ENCODE measurements around the gene MECP2. TPM values are rescaled to one million over a fixed set of nuclear protein-coding genes. Genes with fewer than 3 reads are reported as not detected.

Gene MECP2
- total RNA-seq, 1 experiment from 2014 or later: 69.9 TPM

DNA sequence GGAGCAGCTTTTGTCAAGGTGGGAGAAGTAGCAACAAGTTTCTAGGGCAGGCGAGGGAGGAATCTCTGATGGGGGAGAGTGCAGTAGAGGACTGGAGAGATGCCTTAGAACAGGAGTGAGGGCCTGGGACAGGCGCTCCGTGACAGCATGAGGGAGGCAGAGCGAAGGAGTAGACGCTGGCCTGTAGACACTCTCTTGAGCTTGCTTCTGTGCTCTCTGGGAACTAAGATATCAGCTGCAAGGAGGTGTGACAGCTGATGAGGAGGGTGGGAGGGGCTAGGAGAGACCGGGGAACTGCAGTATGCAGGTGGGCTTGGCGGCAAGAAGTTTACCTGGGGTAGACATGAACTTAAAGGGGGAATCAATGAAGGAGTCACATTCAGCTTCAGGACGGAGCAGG, 35.7 kb downstream of the MECP2 start:
- Mint-ChIP-seq H3K27ac (ENCODE audit: unreplicated experiment) (peak overlapping the region; percentile 47), H3K36me3 (ENCODE audit: insufficient read depth, unreplicated experiment) (peaks cover 36% of the 10 kb centered on the region), H3K9me3 (ENCODE audit: low read depth, unreplicated experiment) (no peaks in the 10 kb centered on the region), H3K4me3 (ENCODE audit: low read depth, unreplicated experiment) (no peak overlapping the region), H3K4me1 (ENCODE audit: low read depth, unreplicated experiment) (peaks cover 54% of the 10 kb centered on the region), H3K27me3 (ENCODE audit: unreplicated experiment) (no peaks in the 10 kb centered on the region)
- no peak for TF ChIP-seq CTCF (IDR thresholded peaks at IDR 0.05; ENCODE audit: unreplicated experiment)
- CTCF ChIA-PET: no interaction called here
- DNase-seq: no peak
- no TSS peak for BruUV-seq (replicated peaks)
- intact Hi-C loops (cut with micrococcal nuclease; ENCODE audit: unreplicated experiment): no loop called here

DNA sequence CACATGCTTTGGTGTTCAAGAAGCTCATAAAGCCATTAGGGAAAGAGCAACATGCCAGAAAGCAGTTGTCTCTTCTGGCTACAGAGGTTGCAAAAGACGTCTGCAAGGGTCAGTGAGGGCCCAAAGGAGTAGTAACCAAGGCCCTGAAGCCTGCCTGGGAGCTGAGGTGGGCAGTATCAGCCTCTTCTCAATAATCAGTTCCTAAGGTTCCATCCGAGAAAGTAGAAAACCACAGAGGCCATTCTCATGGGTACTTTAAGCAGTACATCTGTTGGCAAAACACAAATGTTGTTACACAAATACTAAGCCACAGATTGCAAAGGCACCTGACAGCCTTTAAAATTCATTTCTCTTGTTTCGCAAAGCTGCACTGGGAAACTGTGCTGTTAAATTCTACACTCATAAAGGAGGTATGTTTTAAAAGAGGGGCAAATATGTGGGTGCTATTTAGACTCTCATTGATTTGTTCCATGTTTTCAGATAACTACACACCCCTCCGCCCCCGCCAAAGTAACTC, 37.7 kb downstream of the MECP2 start:
- no TSS peak for BruUV-seq (replicated peaks)
- Mint-ChIP-seq H3K27me3 (ENCODE audit: unreplicated experiment) (no peaks in the 10 kb centered on the region), H3K4me3 (ENCODE audit: low read depth, unreplicated experiment) (no peak overlapping the region), H3K9me3 (ENCODE audit: low read depth, unreplicated experiment) (no peaks in the 10 kb centered on the region), H3K36me3 (ENCODE audit: insufficient read depth, unreplicated experiment) (peaks cover 43% of the 10 kb centered on the region), H3K27ac (ENCODE audit: unreplicated experiment) (no peak overlapping the region), H3K4me1 (ENCODE audit: low read depth, unreplicated experiment) (peaks cover 50% of the 10 kb centered on the region)
- CTCF ChIA-PET: no interaction called here
- no peak for DNase-seq
- intact Hi-C loops (cut with micrococcal nuclease; ENCODE audit: unreplicated experiment): no loop called here
- TF ChIP-seq CTCF (IDR thresholded peaks at IDR 0.05; ENCODE audit: unreplicated experiment): no peak

DNA sequence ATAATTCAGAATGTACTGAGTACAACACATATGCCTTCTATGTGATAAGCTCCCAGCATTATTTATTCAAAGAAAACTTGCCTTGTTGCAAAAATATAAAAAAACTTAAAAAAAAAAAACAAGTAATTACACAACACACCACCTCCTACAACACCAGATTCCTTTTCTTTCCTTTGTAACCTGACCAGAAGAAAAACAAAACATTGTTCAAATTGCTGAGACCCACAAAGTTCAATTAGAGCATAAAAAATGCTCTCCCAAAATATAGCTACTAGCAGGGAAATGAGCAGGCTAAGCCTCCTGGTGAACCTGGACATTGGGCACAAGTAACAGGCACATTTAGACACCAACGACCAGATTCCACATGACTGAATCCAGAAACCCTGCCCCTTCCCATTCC, 38.3 kb downstream of the MECP2 start:
- intact Hi-C loops (cut with micrococcal nuclease; ENCODE audit: unreplicated experiment): no loop called here
- no TSS peak for BruUV-seq (replicated peaks)
- CTCF ChIA-PET: no interaction called here
- Mint-ChIP-seq H3K9me3 (ENCODE audit: low read depth, unreplicated experiment) (no peaks in the 10 kb centered on the region), H3K27ac (ENCODE audit: unreplicated experiment) (no peak overlapping the region), H3K27me3 (ENCODE audit: unreplicated experiment) (no peaks in the 10 kb centered on the region), H3K4me3 (ENCODE audit: low read depth, unreplicated experiment) (no peak overlapping the region), H3K36me3 (ENCODE audit: insufficient read depth, unreplicated experiment) (peaks cover 43% of the 10 kb centered on the region), H3K4me1 (ENCODE audit: low read depth, unreplicated experiment) (peaks cover 50% of the 10 kb centered on the region)
- no peak for TF ChIP-seq CTCF (IDR thresholded peaks at IDR 0.05; ENCODE audit: unreplicated experiment)
- no peak for DNase-seq

DNA sequence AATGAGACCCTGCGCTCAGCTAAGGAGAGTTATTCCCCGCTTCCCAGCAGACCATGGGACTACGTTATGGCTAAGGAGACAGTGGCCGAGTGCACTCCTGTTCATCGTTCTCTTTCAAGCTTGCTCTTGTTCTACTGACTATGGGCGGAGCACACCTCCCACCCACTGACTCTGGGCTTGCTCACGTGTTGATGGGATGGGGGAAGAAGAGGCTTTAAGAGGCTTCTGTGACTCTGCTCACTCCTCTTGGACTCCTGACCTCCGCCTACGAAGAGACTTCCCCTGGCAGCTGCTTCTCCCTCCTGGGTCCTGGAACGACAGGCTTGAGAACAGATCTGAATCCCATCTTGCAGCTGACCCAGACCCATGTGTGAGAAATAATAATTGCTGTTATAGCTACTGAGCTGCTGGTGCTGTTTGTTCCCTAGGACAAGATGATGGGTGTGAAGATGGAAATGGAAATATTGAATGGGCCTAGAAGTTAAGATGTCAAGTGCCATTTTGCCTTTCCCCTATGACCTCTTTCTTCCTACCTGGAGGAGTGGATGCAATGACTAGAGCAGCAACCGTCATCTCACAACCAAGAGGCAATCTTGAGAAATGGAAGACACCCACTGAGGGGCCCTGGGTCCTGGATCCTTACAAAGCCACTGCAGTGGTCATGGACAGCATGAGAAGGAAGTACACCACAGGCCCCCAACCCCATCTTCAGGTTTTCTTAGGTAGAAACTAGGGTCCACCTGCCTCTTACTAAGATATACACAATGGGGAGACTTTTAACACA, 39.1 kb downstream of the MECP2 start:
- H3K9me3 Mint-ChIP-seq (ENCODE audit: low read depth, unreplicated experiment): no peaks in the 10 kb centered on the region
- TF ChIP-seq CTCF (IDR thresholded peaks at IDR 0.05; ENCODE audit: unreplicated experiment): no peak
- intact Hi-C loops (cut with micrococcal nuclease; ENCODE audit: unreplicated experiment): no loop called here
- CTCF ChIA-PET: no interaction called here
- peaks cover 50% of the 10 kb centered on the region for H3K4me1 Mint-ChIP-seq (ENCODE audit: low read depth, unreplicated experiment)
- no peak for DNase-seq
- H3K27ac Mint-ChIP-seq (ENCODE audit: unreplicated experiment): no peak overlapping the region
- H3K36me3 Mint-ChIP-seq (ENCODE audit: insufficient read depth, unreplicated experiment): peaks cover 48% of the 10 kb centered on the region
- no peaks in the 10 kb centered on the region for H3K27me3 Mint-ChIP-seq (ENCODE audit: unreplicated experiment)
- BruUV-seq (replicated peaks): no TSS peak
- H3K4me3 Mint-ChIP-seq (ENCODE audit: low read depth, unreplicated experiment): no peak overlapping the region

Measured in Calu3 (cell line).